NCI-H2196 (cell line): Measurements from ENCODE around the gene ARHGEF16.

Experiments used
- DNase-seq: peaks from one replicate; lab custom pipeline; 2025; ENCODE audit not compliant: unreplicated experiment; lab: John Stamatoyannopoulos, UW

ARHGEF16 gene

DNA sequence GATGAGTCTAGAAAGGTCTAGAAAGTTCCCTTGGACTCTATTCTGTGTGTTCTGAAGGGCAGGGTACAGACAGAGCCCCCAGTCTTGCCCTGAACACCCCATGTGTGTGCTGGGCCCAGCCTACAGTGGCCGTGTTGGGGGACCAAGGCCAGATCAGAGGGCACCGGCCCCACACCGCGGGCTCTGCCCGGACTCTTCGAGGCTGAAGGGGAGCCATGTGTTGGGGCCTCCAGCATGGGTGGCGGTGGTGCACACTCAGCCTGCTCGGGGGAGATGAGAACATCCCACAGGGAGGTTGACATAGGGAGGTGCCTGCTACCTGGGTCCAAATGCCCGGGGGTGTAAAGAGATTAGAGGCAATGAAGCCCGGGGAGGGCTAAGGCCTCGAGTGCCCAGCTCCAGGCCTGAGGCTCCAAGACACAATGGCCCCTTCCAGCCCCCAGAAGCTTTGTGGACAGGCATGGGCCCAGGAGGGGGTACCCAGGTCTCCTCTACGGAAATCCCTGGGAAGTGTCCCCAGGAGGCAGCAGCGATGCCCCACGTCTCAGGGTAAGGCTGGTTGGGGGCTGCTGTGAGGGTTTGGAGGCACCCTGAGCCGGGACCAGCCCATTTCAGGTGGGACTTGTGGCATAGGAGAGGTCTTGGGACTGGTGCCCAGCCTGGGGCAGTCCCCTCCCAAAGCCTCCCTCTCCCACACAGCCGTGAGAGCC is 12.1 kb downstream of the ARHGEF16 start:
- no peak for DNase-seq

DNA sequence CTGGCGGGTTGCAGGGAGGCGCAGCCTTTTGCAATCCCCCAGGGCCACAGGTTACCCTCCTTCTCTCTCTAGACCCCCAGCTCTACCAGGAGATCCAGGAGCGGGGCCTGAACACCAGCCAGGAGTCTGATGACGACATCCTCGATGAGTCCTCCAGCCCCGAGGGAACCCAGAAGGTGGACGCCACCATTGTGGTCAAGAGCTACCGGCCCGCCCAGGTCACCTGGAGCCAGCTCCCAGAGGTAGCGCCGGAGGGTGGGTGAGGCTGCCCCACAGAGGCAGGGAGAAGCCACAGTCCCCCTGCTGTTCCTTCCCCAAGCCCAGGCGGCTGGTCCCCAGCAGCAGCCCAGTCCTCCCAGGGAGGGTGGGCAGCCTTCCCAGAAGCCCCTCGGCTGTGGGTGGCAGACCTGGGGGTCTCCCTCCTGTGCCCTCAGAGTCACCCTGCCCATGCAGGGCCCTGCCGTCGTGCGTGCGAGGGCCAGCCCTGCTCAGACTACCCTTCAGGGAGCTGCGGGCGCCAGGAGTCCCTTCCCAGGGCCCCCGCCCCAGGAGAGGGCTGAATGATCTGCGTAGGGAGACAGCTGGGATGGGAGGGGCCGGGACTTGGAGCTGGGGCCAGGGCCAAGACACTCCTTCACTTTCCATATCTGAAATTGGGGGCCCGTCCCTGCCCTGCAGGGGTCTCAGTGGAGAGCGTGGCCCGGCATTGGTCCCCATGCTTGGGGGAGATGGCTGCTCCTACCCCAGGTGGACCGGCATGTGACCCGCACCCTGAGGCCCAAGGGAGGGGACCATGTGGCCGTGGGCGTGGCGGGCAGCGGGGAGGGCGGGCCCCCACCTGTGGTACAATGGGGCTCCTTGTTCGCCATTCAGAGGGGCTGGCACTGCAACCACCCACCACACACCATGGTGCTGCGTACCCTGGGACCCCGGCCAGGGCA is 12.9 kb downstream of the ARHGEF16 start:
- DNase-seq, result no peak

DNA sequence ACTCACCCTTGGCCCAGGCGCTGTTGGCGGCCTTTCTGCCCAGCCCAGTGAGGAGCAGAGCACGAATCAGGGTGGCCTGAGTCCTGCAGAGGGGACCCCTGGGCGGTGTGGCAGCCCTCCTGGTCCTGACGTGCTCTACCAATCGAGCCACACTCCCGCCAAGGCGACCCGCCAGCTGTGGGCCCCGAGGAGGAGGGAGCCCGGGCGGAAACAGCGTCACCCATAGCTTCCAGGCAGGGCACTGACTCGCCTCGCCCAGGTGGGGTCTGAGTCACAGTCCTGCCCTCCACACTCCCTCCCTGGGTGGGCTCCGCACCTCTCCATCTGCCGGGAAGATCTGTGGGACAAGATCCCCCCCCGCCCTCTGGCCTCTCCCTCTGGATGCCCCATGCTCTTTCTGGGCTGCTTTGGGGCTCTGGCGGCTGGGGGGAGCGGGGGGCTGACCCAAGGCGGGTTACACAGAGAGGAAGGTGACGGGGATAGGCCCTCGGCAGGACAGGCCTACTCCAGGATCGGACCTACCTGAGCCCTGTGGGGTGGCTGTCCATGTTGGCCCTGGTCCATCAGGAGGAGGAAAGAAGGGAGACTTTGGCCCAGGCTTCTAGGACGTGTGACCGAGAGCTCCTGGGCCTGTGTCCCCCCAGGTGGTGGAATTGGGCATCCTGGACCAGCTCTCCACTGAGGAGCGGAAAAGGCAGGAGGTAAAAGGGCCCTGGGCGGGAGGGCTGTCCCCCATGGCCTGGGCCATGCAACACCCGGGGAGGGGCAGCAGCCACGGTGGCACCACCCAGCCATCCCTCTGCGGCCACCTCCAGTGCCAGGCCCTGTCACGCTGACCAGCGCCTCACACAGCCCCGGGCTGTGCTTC is 14.0 kb downstream of the ARHGEF16 start:
- DNase-seq, result no peak

GRCh38 chr1:3469104-3469848 is 14.8 kb downstream of the ARHGEF16 start:
- no peak for DNase-seq

DNA sequence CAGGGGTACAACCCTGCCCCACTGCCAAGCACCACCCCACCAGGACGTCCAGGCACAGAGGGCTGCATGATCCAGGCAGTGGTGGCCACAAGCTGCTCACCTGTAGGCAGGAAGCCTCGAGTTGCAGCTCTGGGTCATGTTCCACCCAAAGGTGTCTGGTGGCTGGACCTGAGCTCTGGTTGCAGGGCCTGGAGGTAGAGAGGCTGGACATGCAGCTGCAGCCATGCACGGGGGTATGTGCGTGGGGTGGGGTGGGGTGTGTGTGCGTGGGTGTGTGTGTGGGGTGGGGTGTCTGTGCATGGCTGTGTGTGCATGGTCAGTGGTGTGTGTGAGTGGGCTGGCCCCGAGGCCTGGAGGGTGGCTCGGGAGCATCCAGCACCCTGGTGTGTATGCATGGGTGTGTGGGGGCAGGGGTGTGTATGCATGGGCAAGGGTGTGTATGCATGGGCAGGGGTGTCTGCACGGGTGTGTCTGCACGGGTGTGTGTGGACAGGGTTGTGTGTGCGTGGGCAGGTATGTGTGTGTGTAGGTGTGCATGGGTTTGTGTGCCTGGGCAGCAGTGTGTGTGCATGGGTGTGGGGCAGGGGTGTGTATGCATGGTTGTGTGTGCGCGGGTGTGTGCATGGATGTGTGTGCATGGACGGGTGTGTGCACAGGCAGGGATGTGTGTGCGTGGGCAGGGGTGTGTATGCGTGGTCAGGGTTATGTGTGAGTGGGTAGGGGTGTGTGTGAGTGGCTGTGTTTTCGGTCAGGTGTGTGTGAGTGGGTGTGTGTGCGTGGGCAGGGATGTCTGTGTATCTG is 15.6 kb downstream of the ARHGEF16 start:
- no peak for DNase-seq

DNA sequence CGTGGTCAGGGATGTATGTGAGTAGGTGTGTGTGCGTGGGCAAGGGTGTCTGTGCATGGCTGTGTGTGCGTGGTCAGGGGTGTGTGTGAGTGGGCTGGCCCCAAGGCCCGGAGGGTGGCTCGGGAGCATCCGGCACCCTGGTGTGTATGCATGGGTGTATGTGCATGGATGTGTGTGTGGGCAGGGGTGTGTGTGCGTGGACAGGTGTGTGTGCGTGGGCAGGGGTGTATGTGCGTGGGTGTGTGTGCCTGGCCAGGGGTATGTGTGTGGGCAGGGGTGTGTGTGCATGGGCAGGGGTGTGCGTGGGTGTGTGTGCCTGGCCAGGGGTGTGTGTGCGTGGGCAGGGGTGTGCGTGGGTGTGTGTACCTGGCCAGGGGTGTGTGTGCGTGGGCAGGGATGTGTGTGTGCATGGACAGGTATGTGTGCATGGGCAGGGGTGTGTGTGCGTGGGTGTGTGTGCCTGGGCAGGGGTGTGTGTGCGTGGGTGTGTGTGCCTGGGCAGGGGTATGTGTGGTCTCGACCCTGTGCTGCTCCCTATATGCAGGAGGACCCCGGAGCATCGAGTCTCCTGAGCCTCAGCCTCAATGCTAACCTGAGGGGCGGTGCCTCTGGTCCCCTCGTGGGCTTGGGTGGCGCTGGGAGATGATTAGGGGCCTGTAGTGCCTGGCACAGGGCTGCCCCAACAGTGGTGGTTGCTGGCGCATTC is 16.3 kb downstream of the ARHGEF16 start:
- no peak for DNase-seq

DNA sequence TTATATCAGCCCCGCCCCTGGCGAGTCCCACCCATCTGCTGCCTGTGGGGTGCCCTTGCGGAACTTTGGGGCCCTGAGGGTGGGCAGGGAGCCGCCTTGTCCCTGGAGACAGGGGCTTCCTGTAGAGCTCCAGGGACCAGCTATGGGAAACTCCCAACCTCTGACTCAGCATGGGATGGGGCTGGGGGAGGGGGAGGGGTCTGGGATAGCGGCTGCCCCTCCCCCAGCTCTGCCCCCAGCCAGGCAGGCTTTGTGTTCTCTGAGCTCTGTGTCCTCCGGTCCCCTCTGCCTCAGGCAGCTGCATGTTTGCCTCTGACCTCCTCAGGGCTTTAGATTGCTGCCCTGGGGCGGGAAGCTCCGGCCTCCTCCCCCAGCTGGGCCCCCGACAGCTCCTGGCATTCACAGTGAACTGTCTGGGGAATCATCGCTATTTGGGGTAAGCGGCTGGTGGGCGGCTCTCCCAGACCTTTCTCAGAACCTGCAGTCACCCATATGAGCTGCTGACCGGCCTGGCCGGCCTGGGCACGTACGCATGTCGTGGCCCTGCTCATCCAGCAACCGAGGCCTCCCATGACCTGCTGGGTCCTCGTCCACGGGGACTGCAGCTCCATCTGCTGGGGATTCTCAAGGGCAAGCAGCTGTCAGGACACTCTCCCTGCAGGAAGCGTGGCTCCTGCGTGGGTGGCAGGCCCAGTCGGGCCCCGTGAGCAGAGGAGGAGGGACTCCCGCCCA is 17.1 kb downstream of the ARHGEF16 start:
- DNase-seq, result no peak

- DNase-seq, result no peak
Observed at GRCh38 chr1:3472088-3472850, 17.8 kb downstream of the ARHGEF16 start.

- DNase-seq, result no peak
Observed at GRCh38 chr1:3472906-3473305, 18.4 kb downstream of the ARHGEF16 start.

DNA sequence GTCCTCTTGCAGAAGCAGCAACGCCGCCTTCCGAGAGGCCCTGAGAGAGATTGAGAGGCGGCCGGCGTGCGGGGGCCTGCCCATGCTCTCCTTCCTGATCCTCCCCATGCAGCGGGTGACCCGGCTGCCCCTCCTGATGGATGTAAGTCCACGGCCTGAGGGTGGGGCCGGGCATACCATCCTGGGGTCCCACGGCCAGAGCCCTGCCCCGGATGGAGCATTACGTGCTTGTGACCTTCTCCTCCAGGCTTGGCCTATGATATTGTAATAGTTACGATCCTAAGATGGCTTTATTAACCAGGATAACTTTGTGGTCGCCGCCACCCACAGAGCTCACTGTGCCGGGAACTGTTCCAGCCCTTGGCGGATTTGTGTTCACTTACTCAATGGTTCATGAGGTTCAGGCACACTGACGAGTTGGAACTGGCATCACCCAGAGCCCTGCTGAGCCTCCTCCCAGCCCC is 18.9 kb downstream of the ARHGEF16 start:
- no peak for DNase-seq

DNA sequence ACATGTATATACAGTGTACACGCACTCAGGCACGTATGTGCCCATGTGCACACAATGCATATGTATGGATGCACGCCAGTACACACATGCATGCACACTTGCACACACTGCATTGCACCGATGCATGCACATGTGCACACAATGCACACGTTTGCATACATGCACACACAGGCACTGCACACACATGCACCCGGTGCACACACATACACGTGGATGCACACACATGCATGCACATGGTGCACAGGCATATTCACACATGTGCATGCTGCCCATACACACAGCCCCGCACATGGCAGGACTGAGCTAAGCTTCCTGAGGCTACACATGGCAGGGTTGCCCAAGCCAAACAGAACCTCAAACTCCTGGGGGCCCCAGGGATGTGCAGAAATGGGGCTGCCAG is 19.6 kb downstream of the ARHGEF16 start:
- DNase-seq, result no peak

DNA sequence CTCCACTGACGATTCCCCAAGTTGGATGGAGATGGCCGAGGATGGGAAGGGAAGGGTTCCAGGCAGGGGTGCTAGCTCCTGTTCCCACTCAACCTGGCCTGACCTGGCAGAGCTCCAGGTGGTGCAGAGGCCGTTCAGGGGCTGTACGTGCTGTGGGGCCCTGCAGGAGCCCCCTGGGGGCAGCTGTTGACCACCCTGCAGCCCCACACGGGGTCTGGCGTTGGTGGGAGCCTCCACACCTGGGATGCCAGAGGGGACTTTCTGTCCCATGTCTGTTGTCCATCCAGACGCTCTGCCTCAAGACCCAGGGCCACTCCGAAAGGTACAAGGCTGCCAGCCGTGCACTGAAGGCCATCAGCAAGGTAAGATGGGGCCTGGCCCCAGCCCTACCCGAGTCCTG is 20.0 kb downstream of the ARHGEF16 start:
- no peak for DNase-seq

DNA sequence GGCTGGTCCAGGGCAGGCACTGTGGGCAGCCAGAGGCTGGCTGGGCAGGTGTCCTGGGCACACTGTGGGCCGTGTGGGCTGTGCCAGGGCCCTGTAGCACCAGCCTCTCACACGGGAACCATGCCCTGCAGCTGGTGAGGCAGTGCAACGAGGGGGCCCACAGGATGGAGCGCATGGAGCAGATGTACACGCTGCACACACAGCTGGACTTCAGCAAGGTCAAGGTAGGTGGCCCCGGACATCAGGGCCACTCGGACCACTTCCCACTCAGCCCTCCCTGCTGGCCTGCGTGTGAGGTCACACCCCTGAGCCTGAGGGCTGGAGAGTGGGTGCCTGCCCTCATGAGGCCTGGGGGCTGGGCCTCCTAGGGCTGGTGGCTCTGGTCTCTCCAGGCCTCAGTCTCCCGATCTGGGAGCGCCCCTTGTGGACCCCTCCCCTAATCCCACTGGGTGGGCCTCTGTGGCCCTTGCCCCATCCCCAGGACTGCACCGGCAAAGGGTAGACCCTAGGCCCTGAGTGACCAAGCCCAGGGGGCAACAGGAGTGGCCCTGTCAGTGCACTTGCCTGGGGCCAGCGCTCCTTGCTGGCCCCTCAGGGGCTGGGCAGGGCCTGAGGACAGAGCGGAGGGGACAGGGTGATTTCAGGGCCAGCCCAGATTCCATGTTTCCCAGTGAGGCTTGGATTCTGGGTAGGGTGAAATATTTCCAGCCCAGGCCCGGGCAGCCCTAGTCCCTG is 21.5 kb downstream of the ARHGEF16 start:
- DNase-seq, result no peak

DNA sequence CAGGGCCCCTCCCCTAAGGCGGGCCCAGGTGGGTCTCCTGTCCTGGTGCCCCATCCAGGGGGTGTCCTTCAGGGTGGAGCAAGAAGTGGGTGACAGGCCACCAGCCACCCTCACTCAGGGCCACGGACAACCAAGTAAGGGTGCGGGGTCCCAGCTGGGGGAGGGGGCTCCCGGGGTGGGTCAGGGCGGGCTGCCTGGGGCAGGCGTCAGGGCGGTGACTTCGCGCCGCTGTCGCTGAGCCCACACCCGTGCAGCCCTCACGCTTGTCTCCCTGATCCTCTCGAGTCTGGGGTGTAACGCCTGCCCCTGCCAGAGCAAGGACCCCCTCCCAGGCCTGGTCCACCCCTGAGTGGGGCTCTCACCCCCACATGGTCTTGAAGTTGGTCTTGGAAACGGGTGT is 22.2 kb downstream of the ARHGEF16 start:
- DNase-seq, result no peak

GRCh38 chr1:3477241-3477995 is 23.0 kb downstream of the ARHGEF16 start:
- DNase-seq, result no peak

DNA sequence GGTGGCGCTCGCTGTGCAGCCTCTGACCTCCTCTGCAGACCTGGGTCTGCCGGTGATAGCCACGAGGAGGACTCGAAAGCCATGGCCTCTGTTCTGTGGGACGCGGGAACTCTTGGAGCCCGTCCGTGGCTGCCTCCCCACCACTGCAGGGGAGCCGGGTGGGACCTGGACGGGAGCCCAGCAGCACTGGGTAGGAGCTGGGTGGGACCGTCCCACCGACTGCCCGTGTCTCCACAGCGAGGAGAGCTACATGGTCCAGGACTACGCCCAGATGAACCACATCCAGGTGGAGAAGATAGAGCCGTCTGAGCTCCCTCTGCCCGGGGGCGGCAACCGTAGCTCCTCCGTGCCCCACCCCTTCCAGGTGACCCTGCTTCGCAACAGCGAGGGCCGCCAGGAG is 23.7 kb downstream of the ARHGEF16 start:
- DNase-seq, result no peak
